Mucosa of descending colon (tissue), 3 donors: ENCODE data around the gene CELA3B. TPM values are rescaled to one million over a fixed set of nuclear protein-coding genes. Genes with fewer than 3 reads are reported as not detected.
A peak's percentile ranks its signal among the peaks of the same experiment; 100 is the strongest.
"Not testable (repeated sequence)": the region's sequence is repeated elsewhere in the genome, so short reads cannot be mapped to it uniquely, and the experiment has no call there.

Experiments used
- ATAC-seq: fragments of 200-7000 bp; cut with Tn5 transposase; one replicate; pipeline ENCODE4 v1.9.1; 2020; ENCODE audit warnings: mild to moderate bottlenecking, moderate library complexity
- DNase-seq, 3 donors: peaks; one replicate each; pipeline ENCODE4 v3.0.0-alpha.2; 2020
- H3K36me3 ChIP-seq: fragments of 200-600 bp; one replicate; pipeline ENCODE4 v1.8.0; 2021; ENCODE audit warnings: low read depth, mild to moderate bottlenecking
- H3K4me1 ChIP-seq: fragments of 200-600 bp; one replicate; pipeline ENCODE4 v1.8.0; 2021; ENCODE audit warnings: low read depth, mild to moderate bottlenecking
- H3K4me3 ChIP-seq: fragments of 200-600 bp; one replicate; pipeline ENCODE4 v1.8.0; 2021; ENCODE audit warnings: mild to moderate bottlenecking
- H3K9me3 ChIP-seq: fragments of 200-600 bp; one replicate; pipeline ENCODE4 v1.8.0; 2021; ENCODE audit warnings: mild to moderate bottlenecking
- intact Hi-C, 2 donors: fragments of 100-400 bp; cut with DNase I in 1 of 2; cut with micrococcal nuclease in 1 of 2; formaldehyde crosslinking; loops; one replicate each; pipeline versions ENCODE4 v1.11.0 to v1.11.1; 2022; cut with DNase I, micrococcal nuclease
- long read RNA-seq, 2 donors: library from polyadenylated mRNA; unstranded; transcript quantifications; one replicate each; pipeline ENCODE4 v2.0.0, GENCODE V29; 2019 to 2021
- total RNA-seq, 3 donors: library from RNA; stranded (reverse); fragmentation: NEBNext Ultra II Directional in 2 of 3; extraction: Animal tissue kit (Norgen Biotek cat#: 25700) in 2 of 3; gene quantifications; one replicate each; pipeline versions ENCODE4 v1.2.1 to v1.2.4, GENCODE V29; 2021 to 2023
- TF ChIP-seq, protein P1 (sequence below): fragments of 200-600 bp; IDR thresholded peaks from one replicate; pipeline ENCODE4 v1.8.0; 2022; ENCODE audit warnings: antibody characterized with exemption, mild to moderate bottlenecking
- donor health status: DM: no; HTN: no; CAD: no; lungs with moderate emphysema.
- donor health status: DM: no; HTN: no; CAD: no.
- donor health status: DM: no; HTN: yes; CAD: no.

CELA3B gene, protein sequence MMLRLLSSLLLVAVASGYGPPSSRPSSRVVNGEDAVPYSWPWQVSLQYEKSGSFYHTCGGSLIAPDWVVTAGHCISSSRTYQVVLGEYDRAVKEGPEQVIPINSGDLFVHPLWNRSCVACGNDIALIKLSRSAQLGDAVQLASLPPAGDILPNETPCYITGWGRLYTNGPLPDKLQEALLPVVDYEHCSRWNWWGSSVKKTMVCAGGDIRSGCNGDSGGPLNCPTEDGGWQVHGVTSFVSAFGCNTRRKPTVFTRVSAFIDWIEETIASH
- total RNA-seq: 1 to 10 TPM in 1 of 3 donors, under 1 TPM in 2; 0.35 to 3.5 (median 0.70) TPM
- long read RNA-seq, donor 1, partial matches to known transcripts: 0 of 1 reads
- long read RNA-seq, donor 1, other reads (novel, unspliced or antisense): 1 of 1 reads
- long read RNA-seq, donor 2, partial matches to known transcripts: 0 of 1 reads
- long read RNA-seq, donor 2, other reads (novel, unspliced or antisense): 1 of 1 reads

DNA sequence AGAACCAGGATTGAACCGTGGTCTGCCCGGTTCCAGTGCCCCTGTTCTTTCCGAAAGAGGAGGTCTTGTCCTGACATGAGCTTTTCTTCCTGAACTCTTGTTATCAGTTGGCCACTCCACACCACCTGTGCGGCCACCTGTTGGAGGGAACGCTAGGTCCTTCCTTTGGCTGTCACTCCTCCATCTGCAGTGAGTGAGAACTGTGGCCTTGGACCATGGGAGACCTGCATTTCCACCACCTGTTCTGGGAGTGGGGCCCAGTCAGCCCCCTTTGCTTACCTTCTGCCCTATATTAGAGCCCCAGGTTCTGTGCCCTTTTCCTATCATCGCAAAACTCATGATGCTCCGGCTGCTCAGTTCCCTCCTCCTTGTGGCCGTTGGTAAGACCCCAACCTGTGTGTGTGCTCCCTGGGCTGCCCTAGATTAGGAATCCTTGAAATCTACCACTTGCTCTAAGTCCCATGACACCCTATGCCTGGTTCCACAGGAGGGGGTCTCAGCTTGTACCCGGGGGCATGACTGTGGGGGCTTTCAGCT, at the start of gene CELA3B:
TSS of gene CELA3B (plus strand) at position 320 of the 537 bp plus-strand sequence. CDS start at position 338, 18 bp downstream.
- H3K36me3 ChIP-seq, H3K4me1 ChIP-seq, intact Hi-C loops, H3K9me3 ChIP-seq, H3K4me3 ChIP-seq, DNase-seq, ATAC-seq: not testable (repeated sequence)

DNA sequence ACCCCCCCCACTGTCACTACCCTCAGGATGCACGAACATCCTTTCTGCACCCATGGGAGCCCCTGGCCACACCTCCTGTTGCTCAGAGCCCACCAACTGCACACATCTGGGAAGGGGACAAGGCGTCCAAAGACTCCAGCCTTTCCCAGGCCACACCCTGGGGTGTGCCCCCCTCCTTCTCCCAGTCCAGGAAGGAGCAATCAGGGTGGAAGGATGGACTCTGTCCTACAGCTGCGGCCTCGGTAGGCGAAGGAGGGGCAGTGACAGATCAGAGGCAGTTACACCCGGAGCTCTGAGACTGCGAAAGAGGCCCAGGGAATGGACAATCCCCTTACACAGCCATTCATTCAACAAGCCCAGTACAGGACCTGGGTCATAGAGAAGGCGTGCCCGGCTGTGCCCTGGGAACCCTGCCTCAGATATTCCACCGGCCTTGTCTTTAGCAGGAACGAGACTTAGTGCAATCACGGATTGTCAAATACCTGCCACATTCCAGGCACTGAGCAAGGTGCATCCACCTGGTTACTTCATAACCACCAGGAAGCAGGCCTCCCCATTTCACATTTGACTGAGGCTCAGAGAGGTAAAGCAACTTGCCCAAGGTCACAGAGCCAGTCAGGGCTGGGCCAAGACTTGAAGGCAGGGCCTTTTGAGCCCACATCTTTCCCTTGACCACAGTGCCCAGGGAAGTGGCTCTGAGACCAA, 49.1 kb upstream of the CELA3B start:
- intact Hi-C loops: no loop called here
- peak; percentile 90 to 94 (median 93) for DNase-seq
- H3K4me3 ChIP-seq: no peak overlapping the region
- no peaks in the 10 kb centered on the region for H3K36me3 ChIP-seq
- peak; percentile 89 for ATAC-seq
- TF ChIP-seq, protein P1, sequence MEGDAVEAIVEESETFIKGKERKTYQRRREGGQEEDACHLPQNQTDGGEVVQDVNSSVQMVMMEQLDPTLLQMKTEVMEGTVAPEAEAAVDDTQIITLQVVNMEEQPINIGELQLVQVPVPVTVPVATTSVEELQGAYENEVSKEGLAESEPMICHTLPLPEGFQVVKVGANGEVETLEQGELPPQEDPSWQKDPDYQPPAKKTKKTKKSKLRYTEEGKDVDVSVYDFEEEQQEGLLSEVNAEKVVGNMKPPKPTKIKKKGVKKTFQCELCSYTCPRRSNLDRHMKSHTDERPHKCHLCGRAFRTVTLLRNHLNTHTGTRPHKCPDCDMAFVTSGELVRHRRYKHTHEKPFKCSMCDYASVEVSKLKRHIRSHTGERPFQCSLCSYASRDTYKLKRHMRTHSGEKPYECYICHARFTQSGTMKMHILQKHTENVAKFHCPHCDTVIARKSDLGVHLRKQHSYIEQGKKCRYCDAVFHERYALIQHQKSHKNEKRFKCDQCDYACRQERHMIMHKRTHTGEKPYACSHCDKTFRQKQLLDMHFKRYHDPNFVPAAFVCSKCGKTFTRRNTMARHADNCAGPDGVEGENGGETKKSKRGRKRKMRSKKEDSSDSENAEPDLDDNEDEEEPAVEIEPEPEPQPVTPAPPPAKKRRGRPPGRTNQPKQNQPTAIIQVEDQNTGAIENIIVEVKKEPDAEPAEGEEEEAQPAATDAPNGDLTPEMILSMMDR: no peak
- H3K4me1 ChIP-seq: peaks cover 64% of the 10 kb centered on the region
- H3K9me3 ChIP-seq: no peaks in the 10 kb centered on the region

DNA sequence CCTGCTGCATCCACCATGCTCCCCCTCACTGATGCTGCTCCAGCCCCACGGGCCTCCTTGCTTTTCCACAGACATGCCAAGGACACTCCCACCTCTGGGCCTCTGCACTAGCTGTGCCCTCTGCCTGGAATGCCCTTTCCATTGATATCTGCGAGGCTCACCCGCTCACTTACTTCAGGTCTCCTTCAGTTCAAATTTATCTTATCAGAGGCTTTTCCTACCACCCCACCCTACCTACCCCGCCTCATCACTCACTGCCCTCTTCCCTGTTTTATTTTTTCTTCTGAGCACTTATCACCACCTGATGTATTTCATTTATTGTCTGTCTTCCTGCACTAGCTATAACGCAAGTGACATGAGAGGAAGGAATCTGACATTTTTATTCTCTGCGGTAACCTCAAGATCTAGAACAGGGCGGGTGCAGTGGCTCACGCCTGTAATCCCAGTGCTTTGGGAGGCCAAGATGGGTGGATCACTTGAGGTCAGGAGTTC, 46.7 kb upstream of the CELA3B start:
- TF ChIP-seq, protein P1: no peak
- no peak for ATAC-seq
- Histone ChIP-seq H3K36me3 (no peaks in the 10 kb centered on the region), H3K9me3 (no peaks in the 10 kb centered on the region), H3K4me3 (no peak overlapping the region), H3K4me1 (peaks cover 79% of the 10 kb centered on the region)
- DNase-seq: peak in 1 of 3 donors; percentile 48
- intact Hi-C loops: no loop called here

DNA sequence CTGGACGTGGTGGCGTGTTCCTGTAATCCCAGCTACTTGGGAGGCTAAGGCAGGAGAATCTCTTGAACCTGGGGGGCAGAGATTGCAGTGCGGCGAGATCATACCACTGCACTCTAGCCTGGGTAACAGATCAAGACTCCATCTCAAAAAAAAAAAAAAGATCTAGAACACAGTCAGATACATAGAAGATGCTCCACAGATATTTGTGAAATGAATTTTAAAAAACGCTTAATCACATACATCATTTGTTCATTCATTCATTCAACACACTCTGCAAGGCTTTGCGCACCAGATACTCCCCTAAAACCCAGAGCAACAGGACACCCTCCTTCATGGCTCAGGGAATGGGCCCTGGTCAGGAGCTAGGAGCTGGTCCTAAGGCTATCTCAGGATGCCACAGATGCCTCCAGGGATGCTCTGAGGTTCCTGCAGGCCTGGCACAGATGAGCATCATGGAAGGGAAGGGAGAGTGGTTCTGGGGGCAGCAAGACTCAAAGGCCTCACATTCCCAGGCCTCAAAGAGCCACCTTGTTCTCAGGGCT, 46.1 kb upstream of the CELA3B start:
- intact Hi-C loops: no loop called here
- Histone ChIP-seq H3K36me3 (no peaks in the 10 kb centered on the region), H3K4me3 (no peak overlapping the region), H3K4me1 (peaks cover 80% of the 10 kb centered on the region), H3K9me3 (no peaks in the 10 kb centered on the region)
- TF ChIP-seq, protein P1: no peak
- ATAC-seq (no peak), DNase-seq (no peak)

GRCh38 chr1:21931171-21932093, 45.4 kb upstream of the CELA3B start:
- Histone ChIP-seq H3K36me3 (no peaks in the 10 kb centered on the region), H3K9me3 (no peaks in the 10 kb centered on the region), H3K4me1 (peaks cover 77% of the 10 kb centered on the region), H3K4me3 (no peak overlapping the region)
- ATAC-seq (no peak), DNase-seq (peak in 2 of 3 donors; percentile 69 to 82)
- TF ChIP-seq, protein P1: no peak
- intact Hi-C loops: no loop called here
